Spleen (tissue), 11 donors: ENCODE data around the gene KIF26B. TPM values are rescaled to one million over a fixed set of nuclear protein-coding genes. Genes with fewer than 3 reads are reported as not detected.

Source experiments
- DNase-seq: peaks from one replicate; pipeline ENCODE4 v3.0.0-alpha.2; 2020
- H3K27ac ChIP-seq, 8 donors: fragments of 200-600 bp; sonication (generic) in 7 of 8; 1 replicate in 4 of 8; 2 replicates in 4 of 8; pipeline versions ENCODE4 v1.5.0 to v1.8.0; 2016 to 2021; ENCODE audit warnings: inconsistent platforms in 4 of 8, mild to moderate bottlenecking in 4 of 8, moderate library complexity in 1 of 8
- H3K27me3 ChIP-seq, 7 donors: fragments of 200-600 bp; sonication (generic) in 6 of 7; replicated peaks in 1 of 7; 1 replicate in 4 of 7; 2 replicates in 3 of 7; pipeline versions ENCODE4 v1.5.0 to v1.8.0; 2016 to 2021; ENCODE audit warnings: inconsistent platforms in 3 of 7, mild to moderate bottlenecking in 1 of 7
- H3K36me3 ChIP-seq, 6 donors: fragments of 200-600 bp; sonication (generic) in 5 of 6; 1 replicate in 4 of 6; 2 replicates in 2 of 6; pipeline versions ENCODE4 v1.5.0 to v1.8.0; 2016 to 2021; ENCODE audit warnings: inconsistent platforms in 2 of 6
- H3K4me1 ChIP-seq, 6 donors: fragments of 200-600 bp; sonication (generic) in 5 of 6; 1 replicate in 3 of 6; 2 replicates in 3 of 6; pipeline versions ENCODE4 v1.5.0 to v1.8.0; 2016 to 2021; ENCODE audit warnings: inconsistent platforms in 3 of 6
- H3K4me3 ChIP-seq, 8 donors: fragments of 200-600 bp; sonication (generic) in 7 of 8; 1 replicate in 4 of 8; 2 replicates in 4 of 8; pipeline versions ENCODE4 v1.5.0 to v1.8.0; 2016 to 2021; ENCODE audit warnings: inconsistent platforms in 4 of 8, mild to moderate bottlenecking in 4 of 8, moderate library complexity in 2 of 8
- H3K9me3 ChIP-seq, 8 donors: fragments of 200-600 bp; sonication (generic) in 7 of 8; 1 replicate in 4 of 8; 2 replicates in 4 of 8; pipeline versions ENCODE4 v1.5.0 to v1.8.0; 2016 to 2021; ENCODE audit warnings: inconsistent platforms in 4 of 8
- CTCF ChIP-seq, 11 experiments: fragments of 200-600 bp in 7 of 11; fragments of 450-650 bp in 4 of 11; sonication (generic) in 4 of 11; IDR thresholded peaks in 8 of 11; conservative IDR thresholded peaks in 3 of 11; 1 replicate in 7 of 11; 2 replicates in 4 of 11; pipeline versions ENCODE4 v1.4.0 to v1.8.0; 2016 to 2021; ENCODE audit warnings: antibody characterized with exemption in 11 of 11, inconsistent platforms in 4 of 11, mild to moderate bottlenecking in 1 of 11
- POLR2A ChIP-seq, 3 donors: fragments of 450-650 bp; IDR thresholded peaks; one replicate each; pipeline ENCODE4 v1.5.1; 2017; ENCODE audit warnings: antibody characterized with exemption in 3 of 3, mild to moderate bottlenecking in 1 of 3
- POLR2AphosphoS5 ChIP-seq, 3 donors: sonication (generic); formaldehyde crosslinking; IDR thresholded peaks; one replicate each; pipeline ENCODE4 v1.5.1; 2017; ENCODE audit warnings: antibody characterized with exemption in 3 of 3
- WGBS, 5 donors: extraction: QIAGEN DNeasy Blood & Tissue Kit in 3 of 5; methylation state at CpG; one replicate each; pipeline versions ENCODE4 v1.1.5 to v1.1.7; 2013 to 2018; 5-methylcytosine and 5-hydroxymethylcytosine counted together
- intact Hi-C: fragments of 100-400 bp; cut with DNase I; formaldehyde crosslinking; loops from one replicate; pipeline ENCODE4 v1.15.0; 2023; ENCODE audit warnings: low total_unique reads
- polyA plus RNA-seq, 3 donors: library from polyadenylated mRNA; stranded (reverse); fragments of 200-250 nt; gene quantifications; one replicate each; pipeline ENCODE4 v1.2.1, GENCODE V29; 2013
- total RNA-seq, 7 donors: library from RNA; depleted of rRNA in 3 of 7; stranded (reverse); fragments of >200 nt in 3 of 7; fragmentation: NEBNext Ultra II Directional in 4 of 7; extraction: Animal tissue kit (Norgen Biotek cat#: 25700) in 4 of 7; gene quantifications; one replicate each; pipeline versions ENCODE4 v1.1.0 to v1.2.1, GENCODE V29; 2016 to 2021
- donor health status: healthy with polysubstance abuse.
- donor health status: DM: no; HTN: no; CAD: no; lungs with moderate emphysema.
- donor health status: DM: no; HTN: no; CAD: no.
- donor health status: Bipolar disorder and iron deficiency.
- donor health status: healthy.
- donor health status: DM: no; HTN: no; CAD: no.
- donor health status: DM: yes; HTN: yes; CAD: no.

Gene KIF26B
- total and polyA plus RNA-seq, 10 donors: 0.07 to 4.5 (median 0.60) TPM; not detected in 1

DNA sequence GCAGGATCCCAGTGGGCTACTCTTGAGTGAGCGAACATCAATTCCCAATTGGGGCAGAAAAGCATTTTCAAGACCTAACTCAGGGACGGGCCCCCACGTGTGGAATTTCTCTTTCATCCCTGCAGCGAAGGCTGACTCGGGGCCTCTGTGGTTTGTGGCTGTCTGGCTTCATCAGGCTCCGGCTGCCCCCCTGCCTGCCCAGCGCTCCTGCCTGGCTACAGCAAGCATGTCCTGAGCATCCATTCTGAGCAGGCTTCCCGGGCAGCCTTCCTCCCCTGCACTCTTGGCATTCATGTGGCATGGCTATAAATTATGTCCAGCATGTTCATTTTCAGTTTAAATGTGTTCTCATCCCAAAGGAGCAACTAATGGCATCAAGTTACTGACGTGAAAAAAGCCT, 588.1 kb downstream of the KIF26B start:
- peaks cover 0 to 26% (median 8%) of the 10 kb centered on the region in 8 donors for H3K9me3 ChIP-seq
- WGBS, 5 donors: 70 to 81% (median 78%) methylated on average over 7 to 9 of the region's 9 CpGs
- TF ChIP-seq CTCF (IDR thresholded peaks at IDR 0.05 in 8 of 11, conservative IDR thresholded peaks at IDR 0.05 in 3 of 11) (no peak), POLR2A (IDR thresholded peaks at IDR 0.05) (no peak), POLR2AphosphoS5 (IDR thresholded peaks at IDR 0.05) (no peak)
- no peaks in the 10 kb centered on the region for H3K27me3 ChIP-seq
- no peak for DNase-seq
- no peaks in the 10 kb centered on the region for H3K4me1 ChIP-seq
- intact Hi-C loops: no loop called here
- no peak overlapping the region for H3K4me3 ChIP-seq
- no peak overlapping the region for H3K27ac ChIP-seq
- peaks cover 0 to 7% (median 0%) of the 10 kb centered on the region in 6 donors for H3K36me3 ChIP-seq

- Histone ChIP-seq H3K4me3 (no peak overlapping the region), H3K36me3 (peaks cover 0 to 26% (median 0%) of the 10 kb centered on the region in 6 donors), H3K27ac (no peak overlapping the region), H3K27me3 (no peaks in the 10 kb centered on the region), H3K4me1 (no peaks in the 10 kb centered on the region), H3K9me3 (peaks cover 0 to 25% (median 7%) of the 10 kb centered on the region in 8 donors)
- intact Hi-C loops: no loop called here
- WGBS, 5 donors: 77 to 93% (median 84%) methylated on average over 10 of the region's 10 CpGs
- TF ChIP-seq CTCF (IDR thresholded peaks at IDR 0.05 in 8 of 11, conservative IDR thresholded peaks at IDR 0.05 in 3 of 11) (no peak), POLR2AphosphoS5 (IDR thresholded peaks at IDR 0.05) (no peak), POLR2A (IDR thresholded peaks at IDR 0.05) (no peak)
- no peak for DNase-seq
Observed at GRCh38 chr1:245748240-245748639, 593.5 kb downstream of the KIF26B start.

GRCh38 chr1:245748646-245749045, 593.9 kb downstream of the KIF26B start:
- H3K27ac ChIP-seq: no peak overlapping the region
- no peak overlapping the region for H3K4me3 ChIP-seq
- no peak for DNase-seq
- H3K27me3 ChIP-seq: no peaks in the 10 kb centered on the region
- no peak for TF ChIP-seq POLR2AphosphoS5 (IDR thresholded peaks at IDR 0.05)
- TF ChIP-seq POLR2A (IDR thresholded peaks at IDR 0.05): no peak
- TF ChIP-seq CTCF (IDR thresholded peaks at IDR 0.05 in 8 of 11, conservative IDR thresholded peaks at IDR 0.05 in 3 of 11): no peak
- H3K36me3 ChIP-seq: peaks cover 0 to 26% (median 0%) of the 10 kb centered on the region in 6 donors
- no peaks in the 10 kb centered on the region for H3K4me1 ChIP-seq
- H3K9me3 ChIP-seq: peaks cover 0 to 25% (median 7%) of the 10 kb centered on the region in 8 donors
- 90 to 96% (median 94%) methylated on average over 3 of the region's 3 CpGs for WGBS, 5 donors
- intact Hi-C loops: no loop called here

DNA sequence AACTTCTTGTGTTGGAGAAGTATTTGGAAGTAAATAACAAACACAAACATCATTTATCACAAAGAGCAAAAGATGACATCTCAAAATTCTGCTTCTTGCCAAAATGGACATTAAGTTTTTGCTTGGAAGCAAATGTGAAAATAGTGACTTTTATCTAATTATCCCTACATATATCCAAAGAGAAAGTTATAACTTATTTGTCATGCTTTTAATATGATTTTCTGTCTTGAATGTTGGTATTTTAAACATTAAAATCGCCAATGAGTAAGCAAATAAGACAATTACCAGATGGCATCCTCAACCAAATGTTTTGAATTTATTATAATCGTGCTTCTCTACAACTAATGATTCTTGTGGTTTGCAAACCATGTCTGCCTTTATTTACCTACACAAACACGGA, 594.3 kb downstream of the KIF26B start:
- no peaks in the 10 kb centered on the region for H3K27me3 ChIP-seq
- TF ChIP-seq POLR2A (IDR thresholded peaks at IDR 0.05) (no peak), POLR2AphosphoS5 (IDR thresholded peaks at IDR 0.05) (no peak), CTCF (IDR thresholded peaks at IDR 0.05 in 8 of 11, conservative IDR thresholded peaks at IDR 0.05 in 3 of 11) (no peak)
- WGBS, 5 donors: 84 to 94% (median 88%) methylated on average over 3 of the region's 3 CpGs
- intact Hi-C loops: no loop called here
- no peak overlapping the region for H3K4me3 ChIP-seq
- H3K27ac ChIP-seq: no peak overlapping the region
- H3K4me1 ChIP-seq: no peaks in the 10 kb centered on the region
- peaks cover 0 to 26% (median 0%) of the 10 kb centered on the region in 6 donors for H3K36me3 ChIP-seq
- DNase-seq: no peak
- H3K9me3 ChIP-seq: peaks cover 0 to 25% (median 7%) of the 10 kb centered on the region in 8 donors
